HepG2 (cell line): ENCODE data around the gene USP36. TPM values are rescaled to one million over a fixed set of nuclear protein-coding genes. Genes with fewer than 3 reads are reported as not detected.

Experiments
- FOSL2 ChIP-seq: sonication (generic); formaldehyde crosslinking; IDR thresholded peaks from 2 replicates; pipeline ENCODE4 v1.4.0; 2020; ENCODE audit warnings: missing genetic modification reagents
- KAT8 ChIP-seq: IDR thresholded peaks from 2 replicates; pipeline ENCODE4 v1.6.1; 2016; ENCODE audit warnings: missing genetic modification reagents, missing compliant biosample characterization
- NFYC ChIP-seq: IDR thresholded peaks from 2 replicates; pipeline ENCODE4 v1.6.1; 2016; ENCODE audit warnings: missing genetic modification reagents, missing compliant biosample characterization
- PAXIP1 ChIP-seq: sonication (generic); formaldehyde crosslinking; conservative IDR thresholded peaks from 2 replicates; pipeline ENCODE4 v1.4.0; 2020; ENCODE audit warnings: mild to moderate bottlenecking, missing genetic modification reagents, moderate library complexity
- REST ChIP-seq, 2 experiments: IDR thresholded peaks; 2 replicates each; pipeline ENCODE4 v1.6.1; 2011 to 2012; ENCODE audit warnings: low read length in 2 of 2, borderline replicate concordance in 1 of 2, low read depth in 1 of 2, mild to moderate bottlenecking in 1 of 2, moderate library complexity in 1 of 2
- SATB2 ChIP-seq: sonication (generic); formaldehyde crosslinking; IDR thresholded peaks from 2 replicates; pipeline ENCODE4 v1.5.0; 2020; ENCODE audit warnings: missing genetic modification reagents
- XRCC5 ChIP-seq: fragments of 200-400 bp; formaldehyde crosslinking; optimal IDR thresholded peaks from 2 replicates; pipeline ENCODE3; 2017; ENCODE audit warnings: mild to moderate bottlenecking, low read length
- ZFX ChIP-seq: sonication (generic); formaldehyde crosslinking; IDR thresholded peaks from 2 replicates; pipeline ENCODE4 v1.4.0; 2020; ENCODE audit warnings: mild to moderate bottlenecking, low read depth, missing genetic modification reagents, moderate library complexity
- ZHX2 ChIP-seq, 2 experiments: sonication (generic) in 1 of 2; formaldehyde crosslinking in 1 of 2; IDR thresholded peaks; 2 replicates each; pipeline versions ENCODE4 v1.6.1 to v1.9.0; 2014 to 2022; ENCODE audit warnings: antibody characterized with exemption in 1 of 2, borderline replicate concordance in 1 of 2, inconsistent platforms in 1 of 2, low read depth in 1 of 2, missing genetic modification reagents in 1 of 2
- ZNF160 ChIP-seq: sonication (generic); formaldehyde crosslinking; IDR thresholded peaks from 2 replicates; pipeline ENCODE4 v1.8.0; 2022; ENCODE audit warnings: mild to moderate bottlenecking, inconsistent platforms, missing genetic modification reagents
- ZNF263 ChIP-seq: sonication (generic); formaldehyde crosslinking; IDR thresholded peaks from 2 replicates; pipeline ENCODE4 v1.4.0; 2020; ENCODE audit warnings: missing genetic modification reagents
- ZNF264 ChIP-seq: sonication (generic); formaldehyde crosslinking; IDR thresholded peaks from 2 replicates; pipeline ENCODE4 v1.4.0; 2020; ENCODE audit warnings: missing genetic modification reagents
- polyA plus RNA-seq, 8 experiments: library from polyadenylated mRNA; depleted of rRNA in 3 of 8; stranded (reverse) in 7 of 8; unstranded in 1 of 8; fragments of >200 nt; fragmentation: Illumina TruSeq in 4 of 8; extraction: Trizol in 4 of 8; gene quantifications; 2 replicates each; pipeline versions ENCODE4 v1.2.1 to v1.2.3, GENCODE V29; 2011 to 2016; ENCODE audit warnings: low read depth in 4 of 8, missing spikeins in 1 of 8, mixed read lengths in 1 of 8; ENCODE audit not compliant: insufficient read depth in 1 of 8
- total RNA-seq, 5 experiments: library from RNA; depleted of rRNA; stranded (reverse); fragments of >200 nt; fragmentation: Illumina TruSeq; extraction: Trizol; gene quantifications; 2 replicates each; pipeline ENCODE4 v1.2.3, GENCODE V29; 2016; ENCODE audit warnings: low read depth in 1 of 5
- TF ChIP-seq, protein P1 (sequence below): sonication (generic); formaldehyde crosslinking; IDR thresholded peaks from 2 replicates; pipeline ENCODE4 v1.8.0; 2023; ENCODE audit warnings: mild to moderate bottlenecking, missing genetic modification reagents

USP36 gene
- total and polyA plus RNA-seq, 2 of the 13 experiments (the other 11 are each of a cell fraction or from before 2014, with no cell fraction given) = 29.6 to 45.9 TPM

DNA sequence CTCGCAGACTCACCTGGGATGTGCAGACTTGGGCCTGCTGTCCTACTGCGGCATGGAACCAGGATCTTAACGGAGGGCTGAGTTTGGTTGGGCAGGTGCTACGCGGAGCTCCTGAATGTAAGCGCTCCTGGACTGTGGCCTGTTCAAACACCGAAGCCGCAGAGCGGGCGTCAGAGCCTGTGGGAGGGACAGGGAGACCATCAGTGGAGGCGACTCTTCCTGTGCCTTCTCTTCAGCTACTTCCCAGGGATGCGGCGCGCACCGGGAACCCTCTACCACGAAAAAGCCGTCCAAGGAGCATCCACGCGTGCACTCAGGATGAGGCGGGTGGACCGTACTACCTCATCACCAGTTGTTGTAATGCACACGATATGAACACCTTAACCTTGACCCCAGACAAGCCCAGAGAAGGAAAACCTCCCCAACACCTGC lies 2.0 kb downstream of the USP36 start (continued):
- 0 out of 2 replicates have a peak, but pooled peaks have one; percentile 9 for TF ChIP-seq PAXIP1 (CRISPR knock-in tag)
- TF ChIP-seq NFYC (CRISPR knock-in tag) = no peak; the same call in 1 of the 2 replicates
- peak; percentile 62 for TF ChIP-seq XRCC5
- no peak for TF ChIP-seq SATB2 (CRISPR knock-in tag)
- peak; percentile 15; the same call in 1 of the 2 replicates for TF ChIP-seq FOSL2 (CRISPR knock-in tag)
- 0 out of 4 replicates have a peak, but pooled peaks of 1 of the 2 experiments have one; percentile 13 for TF ChIP-seq REST (IDR thresholded peaks at IDR 0.05; ENCODE audit: borderline replicate concordance in 1 of 2, low read depth in 1 of 2, low read length in 2 of 2)
- TF ChIP-seq ZNF263 (CRISPR knock-in tag) = peak; percentile 39; the same call in 1 of the 2 replicates
- peak; percentile 50 for TF ChIP-seq ZFX (CRISPR knock-in tag)
- peak; percentile 75 for TF ChIP-seq ZNF264 (CRISPR knock-in tag)
- TF ChIP-seq KAT8 (CRISPR knock-in tag) = no peak
- TF ChIP-seq, protein P1, sequence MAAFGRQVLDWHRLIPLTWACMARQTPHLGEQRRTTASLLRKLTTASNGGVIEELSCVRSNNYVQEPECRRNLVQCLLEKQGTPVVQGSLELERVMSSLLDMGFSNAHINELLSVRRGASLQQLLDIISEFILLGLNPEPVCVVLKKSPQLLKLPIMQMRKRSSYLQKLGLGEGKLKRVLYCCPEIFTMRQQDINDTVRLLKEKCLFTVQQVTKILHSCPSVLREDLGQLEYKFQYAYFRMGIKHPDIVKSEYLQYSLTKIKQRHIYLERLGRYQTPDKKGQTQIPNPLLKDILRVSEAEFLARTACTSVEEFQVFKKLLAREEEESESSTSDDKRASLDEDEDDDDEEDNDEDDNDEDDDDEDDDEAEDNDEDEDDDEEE (CRISPR knock-in tag) = 0 out of 2 replicates have a peak, but pooled peaks have one; percentile 39
- TF ChIP-seq ZHX2 (IDR thresholded peaks at IDR 0.05; ENCODE audit: low read depth) = peak; percentile 39; the same call in 1 of the 2 replicates
- TF ChIP-seq ZHX2 (CRISPR knock-in tag; IDR thresholded peaks at IDR 0.05; ENCODE audit: borderline replicate concordance) = no peak
- no peak for TF ChIP-seq ZNF160 (CRISPR knock-in tag)
